CD4-positive, alpha-beta T cell (primary cell): ENCODE measurements around the gene UNC80. TPM values are rescaled to one million over a fixed set of nuclear protein-coding genes. Genes with fewer than 3 reads are reported as not detected.

Experiments used
- ATAC-seq: fragments of 200-7000 bp; cut with Tn5 transposase; one replicate; pipeline ENCODE4 v1.10.0; 2022; ENCODE audit warnings: mild to moderate bottlenecking; ENCODE audit not compliant: poor library complexity
- CTCF ChIA-PET: fragments of 350-600 bp; sonication (Branson Sonifier 250); formaldehyde crosslinking; loops from one replicate; lab custom pipeline; 2021; ENCODE audit warnings: antibody characterized with exemption, inconsistent platforms; lab: Charles Lee
- POLR2A ChIA-PET: fragments of 350-600 bp; sonication (Branson Sonifier 250); formaldehyde crosslinking; loops from one replicate; lab custom pipeline; 2021; ENCODE audit warnings: antibody characterized with exemption, inconsistent platforms; lab: Charles Lee
- DNase-seq, 14 experiments: peaks; one replicate each; pipeline ENCODE4 v3.0.0-alpha.2; 2013 to 2020; ENCODE audit warnings: mixed read lengths in 2 of 14
- H3K27ac ChIP-seq, 2 donors: one replicate each; pipeline versions ENCODE4 v1.5.1 to v1.7.0; 2013; ENCODE audit warnings: low read length in 2 of 2, low read depth in 1 of 2, mild to moderate bottlenecking in 1 of 2
- H3K27me3 ChIP-seq, 2 experiments: 1 replicate in 1 of 2; 2 replicates in 1 of 2; pipeline versions ENCODE4 v1.6.1 to v1.7.0; 2013; ENCODE audit warnings: low read length in 2 of 2, control low read depth in 1 of 2, mild to moderate bottlenecking in 1 of 2, moderate library complexity in 1 of 2; ENCODE audit not compliant: insufficient read depth in 2 of 2, control insufficient read depth in 1 of 2
- H3K36me3 ChIP-seq: one replicate; pipeline ENCODE4 v1.6.1; 2013; ENCODE audit warnings: low read length, control low read depth; ENCODE audit not compliant: insufficient read depth
- H3K4me1 ChIP-seq: one replicate; pipeline ENCODE4 v1.6.1; 2013; ENCODE audit warnings: low read length, control low read depth; ENCODE audit not compliant: insufficient read depth
- H3K4me3 ChIP-seq: one replicate; pipeline ENCODE4 v1.5.1; 2013; ENCODE audit warnings: mild to moderate bottlenecking, low read length, moderate library complexity
- H3K9me3 ChIP-seq, 2 experiments: 1 replicate in 1 of 2; 2 replicates in 1 of 2; pipeline versions ENCODE4 v1.6.1 to v1.7.0; 2013; ENCODE audit warnings: low read length in 2 of 2, mild to moderate bottlenecking in 2 of 2, control low read depth in 1 of 2, moderate library complexity in 1 of 2; ENCODE audit not compliant: control insufficient read depth in 1 of 2, insufficient read depth in 1 of 2
- H3K27ac Mint-ChIP-seq: one replicate; pipeline ENCODE4 v1.8.0; 2020; ENCODE audit warnings: mixed read lengths
- H3K27me3 Mint-ChIP-seq: one replicate; pipeline ENCODE4 v1.8.0; 2021; ENCODE audit warnings: mixed read lengths
- H3K36me3 Mint-ChIP-seq: one replicate; pipeline ENCODE4 v1.8.0; 2021; ENCODE audit warnings: low read depth, mixed read lengths
- H3K4me1 Mint-ChIP-seq: one replicate; pipeline ENCODE4 v1.8.0; 2021; ENCODE audit warnings: low read depth, mixed read lengths
- H3K4me3 Mint-ChIP-seq: one replicate; pipeline ENCODE4 v1.8.0; 2020; ENCODE audit warnings: mild to moderate bottlenecking, mixed read lengths
- H3K9me3 Mint-ChIP-seq: one replicate; pipeline ENCODE4 v1.8.0; 2020; ENCODE audit warnings: mixed read lengths
- CTCF ChIP-seq: fragments of 200-600 bp; IDR thresholded peaks from one replicate; pipeline ENCODE4 v1.8.0; 2022; ENCODE audit warnings: antibody characterized with exemption, mild to moderate bottlenecking
- intact Hi-C, 2 experiments: fragments of 100-400 bp; cut with DNase I in 1 of 2; cut with micrococcal nuclease in 1 of 2; formaldehyde crosslinking; loops; one replicate each; pipeline versions ENCODE4 v1.15.1 to v1.9.0; 2023 to 2025; cut with DNase I, micrococcal nuclease
- total RNA-seq, 174 experiments: library from RNA in 2 of 174; stranded (reverse) in 2 of 174; gene quantifications; one replicate each; pipeline ENCODE4 v1.2.3 and lab custom pipeline; 2021 to 2026

UNC80 gene
- total RNA-seq, 2 experiments from 2014 or later, result not detected

GRCh38 chr2:210035679-210036078, 264.0 kb downstream of the UNC80 start:
- Mint-ChIP-seq H3K27ac (no peak overlapping the region), H3K4me1 (no peaks in the 10 kb centered on the region), H3K36me3 (no peaks in the 10 kb centered on the region), H3K27me3 (no peaks in the 10 kb centered on the region), H3K9me3 (peaks cover 2% of the 10 kb centered on the region), H3K4me3 (no peak overlapping the region)
- H3K27ac ChIP-seq, result no peak overlapping the region
- TF ChIP-seq CTCF, result no peak
- H3K4me3 ChIP-seq, result no peak overlapping the region
- intact Hi-C loops, result no loop called here
- no peaks in the 10 kb centered on the region for H3K9me3 ChIP-seq
- DNase-seq (no peak), ATAC-seq (no peak)
- ChIA-PET CTCF (no interaction called here), POLR2A (no interaction called here)
- no peaks in the 10 kb centered on the region for H3K27me3 ChIP-seq
- H3K4me1 ChIP-seq, result no peaks in the 10 kb centered on the region
- H3K36me3 ChIP-seq, result no peaks in the 10 kb centered on the region

GRCh38 chr2:210038078-210038477, 266.4 kb downstream of the UNC80 start:
- Mint-ChIP-seq H3K27me3 (no peaks in the 10 kb centered on the region), H3K4me1 (no peaks in the 10 kb centered on the region), H3K4me3 (no peak overlapping the region), H3K36me3 (peaks cover 13% of the 10 kb centered on the region), H3K27ac (no peak overlapping the region), H3K9me3 (peaks cover 2% of the 10 kb centered on the region)
- no peaks in the 10 kb centered on the region for H3K36me3 ChIP-seq
- no peaks in the 10 kb centered on the region for H3K4me1 ChIP-seq
- TF ChIP-seq CTCF, result no peak
- no peaks in the 10 kb centered on the region for H3K27me3 ChIP-seq
- DNase-seq (no peak), ATAC-seq (no peak)
- no peak overlapping the region for H3K4me3 ChIP-seq
- H3K27ac ChIP-seq, result no peak overlapping the region
- CTCF ChIA-PET, result no interaction called here
- intact Hi-C loops, result no loop called here
- POLR2A ChIA-PET, result no interaction called here
- H3K9me3 ChIP-seq, result no peaks in the 10 kb centered on the region

- ATAC-seq (no peak), DNase-seq (no peak)
- ChIA-PET POLR2A (no interaction called here), CTCF (no interaction called here)
- TF ChIP-seq CTCF, result no peak
- Mint-ChIP-seq H3K4me1 (no peaks in the 10 kb centered on the region), H3K4me3 (no peak overlapping the region), H3K27me3 (no peaks in the 10 kb centered on the region), H3K36me3 (peaks cover 42% of the 10 kb centered on the region), H3K27ac (no peak overlapping the region), H3K9me3 (peaks cover 5% of the 10 kb centered on the region)
- intact Hi-C loops, result loop anchor here in 1 of 2 experiments (5.0 kb wide), 1 partner anchor 210 kb away; no protein-coding TSS in a partner anchor
- no peak overlapping the region for H3K4me3 ChIP-seq
- H3K27me3 ChIP-seq, result no peaks in the 10 kb centered on the region
- no peaks in the 10 kb centered on the region for H3K36me3 ChIP-seq
- no peaks in the 10 kb centered on the region for H3K9me3 ChIP-seq
- H3K27ac ChIP-seq, result no peak overlapping the region
- H3K4me1 ChIP-seq, result no peaks in the 10 kb centered on the region
Observed at GRCh38 chr2:210046851-210047500, 275.3 kb downstream of the UNC80 start.

Other genes with a start within 250 kb of the UNC80 start
- gene RPE, start 230.8 kb downstream of the UNC80 start, total RNA-seq, result 10 to 100 TPM; 11.3 TPM